ENCODE data around the gene TCTN3.

- TF ChIP-seq CTCF (conservative IDR thresholded peaks at IDR 0.05; ENCODE audit: low read depth, low read length): no peak
- no peak for TF ChIP-seq EZH2 (IDR thresholded peaks at IDR 0.05; ENCODE audit: low read length, unreplicated experiment)
- no peak for TF ChIP-seq EZH2phosphoT487 (IDR thresholded peaks at IDR 0.05; ENCODE audit: borderline replicate concordance, low read length)
Observed at GRCh38 chr10:95729323-95730055, 35.8 kb upstream of the TCTN3 start.
